Spleen (tissue), 11 donors: ENCODE results near the gene TBC1D8. TPM values are rescaled to one million over a fixed set of nuclear protein-coding genes. Genes with fewer than 3 reads are reported as not detected.
A peak's percentile ranks its signal among the peaks of the same experiment; 100 is the strongest.

Experiments used
- DNase-seq: peaks from one replicate; pipeline ENCODE4 v3.0.0-alpha.2; 2020
- H3K27ac ChIP-seq, 8 donors: fragments of 200-600 bp; sonication (generic) in 7 of 8; 1 replicate in 4 of 8; 2 replicates in 4 of 8; pipeline versions ENCODE4 v1.5.0 to v1.8.0; 2016 to 2021; ENCODE audit warnings: inconsistent platforms in 4 of 8, mild to moderate bottlenecking in 4 of 8, moderate library complexity in 1 of 8
- H3K27me3 ChIP-seq, 7 donors: fragments of 200-600 bp; sonication (generic) in 6 of 7; replicated peaks in 1 of 7; 1 replicate in 4 of 7; 2 replicates in 3 of 7; pipeline versions ENCODE4 v1.5.0 to v1.8.0; 2016 to 2021; ENCODE audit warnings: inconsistent platforms in 3 of 7, mild to moderate bottlenecking in 1 of 7
- H3K36me3 ChIP-seq, 6 donors: fragments of 200-600 bp; sonication (generic) in 5 of 6; 1 replicate in 4 of 6; 2 replicates in 2 of 6; pipeline versions ENCODE4 v1.5.0 to v1.8.0; 2016 to 2021; ENCODE audit warnings: inconsistent platforms in 2 of 6
- H3K4me1 ChIP-seq, 6 donors: fragments of 200-600 bp; sonication (generic) in 5 of 6; 1 replicate in 3 of 6; 2 replicates in 3 of 6; pipeline versions ENCODE4 v1.5.0 to v1.8.0; 2016 to 2021; ENCODE audit warnings: inconsistent platforms in 3 of 6
- H3K4me3 ChIP-seq, 8 donors: fragments of 200-600 bp; sonication (generic) in 7 of 8; 1 replicate in 4 of 8; 2 replicates in 4 of 8; pipeline versions ENCODE4 v1.5.0 to v1.8.0; 2016 to 2021; ENCODE audit warnings: inconsistent platforms in 4 of 8, mild to moderate bottlenecking in 4 of 8, moderate library complexity in 2 of 8
- H3K9me3 ChIP-seq, 8 donors: fragments of 200-600 bp; sonication (generic) in 7 of 8; 1 replicate in 4 of 8; 2 replicates in 4 of 8; pipeline versions ENCODE4 v1.5.0 to v1.8.0; 2016 to 2021; ENCODE audit warnings: inconsistent platforms in 4 of 8
- CTCF ChIP-seq, 11 experiments: fragments of 200-600 bp in 7 of 11; fragments of 450-650 bp in 4 of 11; sonication (generic) in 4 of 11; IDR thresholded peaks in 8 of 11; conservative IDR thresholded peaks in 3 of 11; 1 replicate in 7 of 11; 2 replicates in 4 of 11; pipeline versions ENCODE4 v1.4.0 to v1.8.0; 2016 to 2021; ENCODE audit warnings: antibody characterized with exemption in 11 of 11, inconsistent platforms in 4 of 11, mild to moderate bottlenecking in 1 of 11
- POLR2A ChIP-seq, 3 donors: fragments of 450-650 bp; IDR thresholded peaks; one replicate each; pipeline ENCODE4 v1.5.1; 2017; ENCODE audit warnings: antibody characterized with exemption in 3 of 3, mild to moderate bottlenecking in 1 of 3
- POLR2AphosphoS5 ChIP-seq, 3 donors: sonication (generic); formaldehyde crosslinking; IDR thresholded peaks; one replicate each; pipeline ENCODE4 v1.5.1; 2017; ENCODE audit warnings: antibody characterized with exemption in 3 of 3
- WGBS, 5 donors: extraction: QIAGEN DNeasy Blood & Tissue Kit in 3 of 5; methylation state at CpG; one replicate each; pipeline versions ENCODE4 v1.1.5 to v1.1.7; 2013 to 2018; 5-methylcytosine and 5-hydroxymethylcytosine counted together
- intact Hi-C: fragments of 100-400 bp; cut with DNase I; formaldehyde crosslinking; loops from one replicate; pipeline ENCODE4 v1.15.0; 2023; ENCODE audit warnings: low total_unique reads
- polyA plus RNA-seq, 3 donors: library from polyadenylated mRNA; stranded (reverse); fragments of 200-250 nt; gene quantifications; one replicate each; pipeline ENCODE4 v1.2.1, GENCODE V29; 2013
- total RNA-seq, 7 donors: library from RNA; depleted of rRNA in 3 of 7; stranded (reverse); fragments of >200 nt in 3 of 7; fragmentation: NEBNext Ultra II Directional in 4 of 7; extraction: Animal tissue kit (Norgen Biotek cat#: 25700) in 4 of 7; gene quantifications; one replicate each; pipeline versions ENCODE4 v1.1.0 to v1.2.1, GENCODE V29; 2016 to 2021
- donor health status: healthy with polysubstance abuse.
- donor health status: DM: no; HTN: no; CAD: no; lungs with moderate emphysema.
- donor health status: DM: no; HTN: no; CAD: no.
- donor health status: Bipolar disorder and iron deficiency.
- donor health status: healthy.
- donor health status: DM: no; HTN: no; CAD: no.
- donor health status: DM: yes; HTN: yes; CAD: no.

TBC1D8 gene
- total and polyA plus RNA-seq, 10 donors, result 7.2 to 104 (median 40.5) TPM

GRCh38 chr2:101112772-101113157, 38.4 kb downstream of the TBC1D8 start:
- WGBS, 5 donors, result 41 to 71% (median 45%) methylated on average over 6 of the region's 6 CpGs
- peak in 1 of 3 donors; percentile 52 for TF ChIP-seq POLR2AphosphoS5 (IDR thresholded peaks at IDR 0.05)
- no peak for TF ChIP-seq CTCF (IDR thresholded peaks at IDR 0.05 in 8 of 11, conservative IDR thresholded peaks at IDR 0.05 in 3 of 11)
- Histone ChIP-seq H3K36me3 (no peaks in the 10 kb centered on the region), H3K4me3 (no peak overlapping the region), H3K4me1 (peaks cover 0 to 72% (median 21%) of the 10 kb centered on the region in 6 donors), H3K27me3 (no peaks in the 10 kb centered on the region), H3K9me3 (no peaks in the 10 kb centered on the region), H3K27ac (peak overlapping the region in 5 of 8 donors; percentile 28 to 76 (median 74))
- DNase-seq, result no peak
- intact Hi-C loops, result no loop called here

GRCh38 chr2:101111917-101112771, 39.0 kb downstream of the TBC1D8 start:
- Histone ChIP-seq H3K4me1 (peaks cover 0 to 65% (median 21%) of the 10 kb centered on the region in 6 donors), H3K27ac (peak overlapping the region in 5 of 8 donors; percentile 28 to 76 (median 74))

GRCh38 chr2:101111262-101111838, 39.8 kb downstream of the TBC1D8 start:
- Histone ChIP-seq H3K4me1 (peaks cover 0 to 58% (median 21%) of the 10 kb centered on the region in 6 donors), H3K36me3 (no peaks in the 10 kb centered on the region), H3K9me3 (no peaks in the 10 kb centered on the region), H3K27me3 (no peaks in the 10 kb centered on the region), H3K4me3 (no peak overlapping the region), H3K27ac (no peak overlapping the region)
- no peak for TF ChIP-seq POLR2A (IDR thresholded peaks at IDR 0.05)
- TF ChIP-seq POLR2AphosphoS5 (IDR thresholded peaks at IDR 0.05), result peak in 1 of 3 donors; percentile 14
- WGBS, 5 donors, result 93 to 98% (median 95%) methylated on average over 18 of the region's 18 CpGs
- intact Hi-C loops, result no loop called here
- DNase-seq, result no peak

More at GRCh38 chr2:101111917-101112771, 39.0 kb downstream of the TBC1D8 start:
- no peaks in the 10 kb centered on the region for H3K27me3 ChIP-seq
- H3K9me3 ChIP-seq, result no peaks in the 10 kb centered on the region
- WGBS, 5 donors, result 78 to 90% (median 86%) methylated on average over 10 of the region's 10 CpGs
- TF ChIP-seq POLR2AphosphoS5 (IDR thresholded peaks at IDR 0.05) (no peak), POLR2A (IDR thresholded peaks at IDR 0.05) (no peak), CTCF (IDR thresholded peaks at IDR 0.05 in 8 of 11, conservative IDR thresholded peaks at IDR 0.05 in 3 of 11) (no peak)
- no peak for DNase-seq
- intact Hi-C loops, result no loop called here
- H3K36me3 ChIP-seq, result no peaks in the 10 kb centered on the region
- H3K4me3 ChIP-seq, result no peak overlapping the region

- no peaks in the 10 kb centered on the region for H3K36me3 ChIP-seq
- no peak for TF ChIP-seq POLR2A (IDR thresholded peaks at IDR 0.05)
- peaks cover 0 to 43% (median 19%) of the 10 kb centered on the region in 6 donors for H3K4me1 ChIP-seq
- intact Hi-C loops, result no loop called here
- DNase-seq, result no peak
- H3K27ac ChIP-seq, result no peak overlapping the region
- WGBS, 5 donors, result 66 to 84% (median 82%) methylated on average over 14 of the region's 14 CpGs
- no peaks in the 10 kb centered on the region for H3K27me3 ChIP-seq
- no peak overlapping the region for H3K4me3 ChIP-seq
- no peaks in the 10 kb centered on the region for H3K9me3 ChIP-seq
These were observed 41.6 kb downstream of the TBC1D8 start for GRCh38 chr2:101109451-101110118.
